ENCODE data around the gene GRHL1. TPM values are rescaled to one million over a fixed set of nuclear protein-coding genes. Genes with fewer than 3 reads are reported as not detected.

The GRHL1 gene
- total and polyA plus RNA-seq, 10 donors = 0.20 to 3.0 (median 1.2) TPM

- no peak for DNase-seq
- intact Hi-C loops (cut with DNase I; ENCODE audit: low total_unique reads) = no loop called here
- Histone ChIP-seq H3K27ac (no peak overlapping the region), H3K4me1 (peaks cover 38 to 89% (median 54%) of the 10 kb centered on the region in 6 donors), H3K27me3 (replicated peaks in 1 of 7) (no peaks in the 10 kb centered on the region), H3K4me3 (no peak overlapping the region), H3K36me3 (no peaks in the 10 kb centered on the region), H3K9me3 (no peaks in the 10 kb centered on the region)
- TF ChIP-seq CTCF (IDR thresholded peaks at IDR 0.05 in 8 of 11, conservative IDR thresholded peaks at IDR 0.05 in 3 of 11) (no peak), POLR2AphosphoS5 (IDR thresholded peaks at IDR 0.05) (no peak), POLR2A (IDR thresholded peaks at IDR 0.05) (no peak)
- WGBS, 5 donors = 89 to 95% (median 92%) methylated on average over 17 to 20 of the region's 20 CpGs
Measured at GRCh38 chr2:10031886-10032745, 80.6 kb downstream of the GRHL1 start.

- Histone ChIP-seq H3K9me3 (no peaks in the 10 kb centered on the region), H3K4me1 (peaks cover 42 to 95% (median 60%) of the 10 kb centered on the region in 6 donors), H3K4me3 (no peak overlapping the region), H3K36me3 (no peaks in the 10 kb centered on the region), H3K27ac (no peak overlapping the region), H3K27me3 (replicated peaks in 1 of 7) (no peaks in the 10 kb centered on the region)
- DNase-seq = no peak
- intact Hi-C loops (cut with DNase I; ENCODE audit: low total_unique reads) = no loop called here
- no peak for TF ChIP-seq POLR2AphosphoS5 (IDR thresholded peaks at IDR 0.05)
- no peak for TF ChIP-seq CTCF (IDR thresholded peaks at IDR 0.05 in 8 of 11, conservative IDR thresholded peaks at IDR 0.05 in 3 of 11)
- no peak for TF ChIP-seq POLR2A (IDR thresholded peaks at IDR 0.05)
- 83 to 100% (median 93%) methylated on average over 7 of the region's 7 CpGs for whole genome bisulfite sequencing, 5 donors
Measured at GRCh38 chr2:10032746-10033105, 81.2 kb downstream of the GRHL1 start.

- WGBS, 5 donors = 85 to 94% (median 88%) methylated on average over 12 to 14 of the region's 14 CpGs
- DNase-seq = no peak
- Histone ChIP-seq H3K4me1 (peaks cover 41 to 96% (median 62%) of the 10 kb centered on the region in 6 donors), H3K36me3 (no peaks in the 10 kb centered on the region), H3K4me3 (no peak overlapping the region), H3K9me3 (no peaks in the 10 kb centered on the region), H3K27ac (peak overlapping the region in 1 of 8 donors; percentile 42), H3K27me3 (replicated peaks in 1 of 7) (no peaks in the 10 kb centered on the region)
- intact Hi-C loops (cut with DNase I; ENCODE audit: low total_unique reads) = no loop called here
- TF ChIP-seq CTCF (IDR thresholded peaks at IDR 0.05 in 8 of 11, conservative IDR thresholded peaks at IDR 0.05 in 3 of 11) (no peak), POLR2A (IDR thresholded peaks at IDR 0.05) (no peak), POLR2AphosphoS5 (IDR thresholded peaks at IDR 0.05) (no peak)
Measured at GRCh38 chr2:10033251-10034006, 81.9 kb downstream of the GRHL1 start.
